GM21390 (cell line): ENCODE data around the gene LEMD1.
"Not testable (repeated sequence)": the region's sequence is repeated elsewhere in the genome, so short reads cannot be mapped to it uniquely, and the experiment has no call there.

Experiments used
- ATAC-seq: cut with Tn5 transposase; IDR thresholded peaks from one replicate; pipeline ENCODE4 v1.9.1; 2021; ENCODE audit not compliant: unreplicated experiment

Gene LEMD1

DNA sequence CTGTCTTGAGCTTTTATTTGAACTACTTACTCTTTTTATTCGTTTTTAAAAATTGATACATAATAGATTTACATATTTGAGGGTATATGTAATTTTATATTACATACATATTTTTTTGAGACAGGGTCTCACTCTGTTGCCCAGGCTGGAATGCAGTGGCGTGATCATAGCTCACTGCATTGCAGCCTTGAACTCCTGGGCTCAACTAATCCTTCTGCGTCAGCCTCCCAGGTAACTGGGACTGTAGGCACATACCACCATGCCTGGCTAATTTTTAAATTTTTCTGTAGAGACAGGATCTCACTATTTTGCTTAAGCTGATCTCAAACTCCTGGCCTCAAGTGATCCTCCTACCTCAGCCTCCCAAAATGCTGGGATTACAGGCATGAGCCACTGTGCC is 38.9 kb downstream of the LEMD1 start:
- not testable (repeated sequence) for ATAC-seq

DNA sequence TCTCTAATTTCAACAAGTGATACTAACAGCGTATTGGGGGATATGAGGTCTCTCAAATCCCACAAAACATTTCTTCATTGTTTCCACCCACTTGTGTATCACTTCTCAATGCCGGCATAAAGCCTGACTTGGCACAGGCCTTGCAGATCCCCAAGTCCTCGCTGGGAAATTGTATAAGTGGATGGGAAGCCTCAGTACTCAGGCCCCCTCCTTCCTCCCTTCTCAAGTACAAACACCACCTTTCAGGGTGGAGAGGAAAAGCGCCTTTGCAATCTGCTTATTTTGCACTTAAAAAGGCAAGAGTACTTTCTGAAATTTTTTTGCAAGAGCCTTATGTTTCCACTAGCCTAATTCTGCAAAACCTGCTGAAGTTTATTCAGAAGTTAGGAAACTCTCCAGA is 39.3 kb downstream of the LEMD1 start:
- no peak for ATAC-seq

DNA sequence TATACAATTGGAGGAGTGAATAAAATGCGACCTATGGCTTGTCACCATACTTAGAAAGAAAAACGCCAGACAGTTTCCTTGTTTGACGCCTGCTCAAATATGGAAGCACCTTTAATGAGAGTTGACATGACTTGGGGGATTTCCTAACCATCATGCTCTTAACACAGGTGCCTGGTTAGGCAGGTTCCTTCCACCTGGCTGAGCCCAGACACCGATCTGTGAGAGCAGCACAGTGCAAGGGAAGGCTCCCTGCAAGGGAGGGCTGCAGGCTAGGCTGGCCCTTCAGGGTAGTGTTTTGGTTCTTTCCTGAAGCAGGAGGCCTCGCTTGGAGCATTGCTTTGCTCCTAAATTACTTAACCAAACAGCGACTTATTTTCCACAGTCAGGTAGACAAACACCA is 40.6 kb downstream of the LEMD1 start:
- ATAC-seq, result no peak

DNA sequence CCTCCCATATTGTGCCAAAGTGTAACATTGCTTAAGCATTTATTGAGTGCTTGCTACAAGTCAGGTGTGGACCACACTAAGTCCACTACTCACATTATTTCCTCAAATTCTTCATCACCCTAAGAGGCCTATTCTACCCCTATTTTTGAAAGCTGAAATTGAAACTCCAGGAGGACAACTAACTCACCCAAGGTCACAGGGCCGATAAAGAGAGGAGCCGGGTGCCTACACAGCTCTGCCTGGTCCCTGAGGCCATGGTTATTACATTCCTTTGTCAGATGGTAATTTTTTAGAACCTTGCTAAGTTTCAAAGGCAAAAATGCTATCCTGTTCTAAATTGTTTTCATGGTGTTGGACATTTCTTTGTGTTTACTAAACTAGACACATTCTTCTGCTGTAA is 41.0 kb downstream of the LEMD1 start:
- ATAC-seq, result no peak

DNA sequence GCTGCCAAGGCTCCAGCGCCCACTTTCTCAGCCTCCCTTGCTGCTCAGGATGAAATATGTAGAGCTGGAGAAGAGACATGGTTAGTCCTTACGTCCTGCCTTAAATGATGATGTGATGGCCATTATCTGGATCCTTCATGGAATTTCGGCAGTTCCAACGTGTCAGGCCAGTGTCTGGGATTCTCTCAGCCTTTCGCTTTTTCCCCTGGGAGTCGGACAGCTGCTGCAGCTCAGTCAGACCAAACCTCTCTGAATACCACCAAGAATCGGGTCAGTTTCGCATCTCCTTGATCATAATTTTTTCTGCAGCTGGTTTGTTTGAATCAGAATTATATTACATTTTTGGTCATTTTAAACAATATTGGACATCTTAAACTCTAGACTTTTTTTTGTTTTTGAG is 42.8 kb downstream of the LEMD1 start:
- no peak for ATAC-seq

DNA sequence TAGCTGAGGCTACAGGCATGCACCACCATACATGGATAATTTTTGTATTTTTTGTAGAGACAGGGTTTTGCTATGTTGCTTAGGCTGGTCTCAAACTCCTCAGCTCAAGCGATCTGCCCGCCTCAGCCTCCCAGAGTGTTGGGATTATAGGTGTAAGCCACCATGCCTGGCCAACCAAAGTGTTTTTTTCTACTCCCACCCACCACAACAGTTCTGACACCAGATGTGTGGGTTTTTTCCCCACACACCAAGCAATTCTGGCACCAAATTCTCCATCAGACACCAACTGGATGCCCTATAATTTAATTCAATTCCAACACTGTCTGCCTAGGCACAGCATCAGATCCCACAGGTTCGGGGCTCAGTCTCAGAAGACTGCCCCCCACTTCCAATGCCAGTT is 44.5 kb downstream of the LEMD1 start:
- ATAC-seq, result no peak

DNA sequence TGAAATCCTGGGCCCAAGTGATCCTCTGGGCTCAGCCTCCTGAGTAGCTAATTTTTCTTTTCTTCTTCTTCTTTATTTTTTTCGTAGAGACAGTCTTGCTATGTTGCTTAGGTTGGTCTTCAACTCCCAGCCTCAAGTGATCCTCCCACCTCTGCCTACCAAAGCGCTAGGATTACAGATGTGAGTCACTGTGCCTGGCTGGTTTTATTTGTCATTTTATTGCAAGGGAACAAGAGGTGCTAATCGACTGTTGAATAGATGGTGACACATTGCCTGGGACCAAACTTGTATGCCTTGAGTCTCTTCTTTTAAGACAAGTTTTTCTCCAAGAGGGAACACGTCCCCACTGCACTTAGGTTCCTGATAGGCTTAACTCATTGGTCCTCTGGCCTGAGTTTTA is 45.1 kb downstream of the LEMD1 start:
- ATAC-seq, result no peak

DNA sequence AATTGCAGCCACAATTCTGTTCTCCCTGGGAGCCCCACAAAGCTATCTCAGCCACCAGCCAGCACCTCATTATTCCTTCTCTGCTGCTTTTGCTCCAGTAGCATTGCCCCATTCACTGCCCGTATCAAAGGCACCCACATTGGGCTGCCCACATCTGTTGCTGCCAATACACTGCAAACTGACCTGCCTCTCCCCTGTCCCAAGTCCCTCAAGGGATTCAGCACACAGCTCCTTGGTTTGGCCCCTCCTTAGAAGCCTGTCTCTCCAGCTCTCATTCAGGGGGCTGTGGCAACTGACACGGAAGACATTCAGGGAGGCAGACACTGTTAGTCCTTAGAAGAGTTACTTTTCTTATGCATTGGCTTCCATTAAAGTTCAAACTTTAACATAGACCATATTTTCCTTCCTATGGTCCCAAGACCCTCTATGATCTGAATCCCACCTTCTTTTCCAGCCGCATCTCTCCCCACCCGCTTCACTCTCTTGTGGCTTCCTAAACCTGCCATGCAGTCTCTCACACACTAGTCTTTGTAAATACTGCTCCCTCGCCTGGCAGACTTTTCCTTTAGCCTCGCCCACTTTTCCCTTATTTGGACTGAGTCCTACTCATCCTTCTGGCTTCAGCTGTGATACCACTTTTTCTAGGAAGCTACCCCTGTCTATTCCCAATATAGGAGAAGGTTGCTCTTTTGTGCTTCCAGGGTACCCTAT is 45.9 kb downstream of the LEMD1 start:
- ATAC-seq, result no peak

DNA sequence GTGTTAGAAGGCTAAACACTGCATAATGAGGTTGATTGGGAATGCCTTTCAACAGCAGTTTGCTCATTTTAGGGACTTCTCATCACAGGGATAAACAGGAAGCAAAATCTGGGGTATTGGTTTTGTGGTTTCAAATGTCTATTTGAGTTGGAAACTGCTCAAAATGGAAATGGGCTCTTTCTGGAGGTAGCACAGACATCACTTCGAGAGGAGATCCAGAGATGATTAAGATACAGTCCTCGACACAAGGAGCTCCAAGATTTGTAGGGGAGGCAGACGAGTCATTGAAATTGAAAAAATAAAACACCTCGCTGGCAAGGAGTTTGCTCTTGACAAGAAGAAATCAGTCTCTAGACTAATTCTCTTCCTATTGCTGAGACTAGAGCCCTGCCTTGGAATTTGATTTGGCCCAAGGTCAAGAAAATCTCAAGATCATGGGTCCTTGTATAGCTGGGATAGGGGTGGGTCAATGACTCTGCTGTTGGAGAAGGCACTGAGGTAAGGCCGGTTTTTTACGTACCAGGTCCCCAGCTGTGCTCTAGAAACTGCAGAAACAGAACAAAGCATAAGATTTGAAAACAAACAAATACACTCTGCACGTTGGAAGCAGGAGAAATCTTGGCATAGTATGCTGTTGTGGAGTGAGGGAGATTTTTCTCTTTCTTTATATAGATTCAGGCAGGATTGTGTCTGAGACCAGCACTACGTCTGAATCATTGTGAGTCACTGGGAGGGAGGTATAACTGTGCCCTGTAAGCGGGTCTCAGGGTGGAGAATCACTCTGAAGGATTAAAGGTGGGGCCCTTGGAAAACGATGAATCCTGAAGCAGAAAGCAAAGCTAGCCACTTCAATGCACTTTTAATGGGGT is 47.4 kb downstream of the LEMD1 start:
- ATAC-seq, result no peak

DNA sequence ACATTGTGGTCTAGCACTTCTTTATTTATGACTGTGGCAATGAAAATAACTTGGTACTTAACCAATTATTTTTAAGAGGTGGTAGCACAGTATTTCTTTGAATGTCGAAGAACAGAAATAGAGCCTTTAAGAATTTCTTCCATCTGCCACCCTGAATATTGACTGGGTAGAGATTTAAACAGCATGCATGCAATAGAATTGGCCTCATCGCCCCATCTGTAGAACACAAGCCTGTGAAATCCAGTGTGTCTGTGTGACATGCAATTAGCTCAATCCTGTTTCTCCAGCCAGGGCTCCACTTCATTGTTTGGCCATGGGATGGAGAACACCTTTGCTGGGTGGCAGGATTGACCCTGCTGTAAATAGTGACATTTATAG is 48.1 kb downstream of the LEMD1 start:
- no peak for ATAC-seq

DNA sequence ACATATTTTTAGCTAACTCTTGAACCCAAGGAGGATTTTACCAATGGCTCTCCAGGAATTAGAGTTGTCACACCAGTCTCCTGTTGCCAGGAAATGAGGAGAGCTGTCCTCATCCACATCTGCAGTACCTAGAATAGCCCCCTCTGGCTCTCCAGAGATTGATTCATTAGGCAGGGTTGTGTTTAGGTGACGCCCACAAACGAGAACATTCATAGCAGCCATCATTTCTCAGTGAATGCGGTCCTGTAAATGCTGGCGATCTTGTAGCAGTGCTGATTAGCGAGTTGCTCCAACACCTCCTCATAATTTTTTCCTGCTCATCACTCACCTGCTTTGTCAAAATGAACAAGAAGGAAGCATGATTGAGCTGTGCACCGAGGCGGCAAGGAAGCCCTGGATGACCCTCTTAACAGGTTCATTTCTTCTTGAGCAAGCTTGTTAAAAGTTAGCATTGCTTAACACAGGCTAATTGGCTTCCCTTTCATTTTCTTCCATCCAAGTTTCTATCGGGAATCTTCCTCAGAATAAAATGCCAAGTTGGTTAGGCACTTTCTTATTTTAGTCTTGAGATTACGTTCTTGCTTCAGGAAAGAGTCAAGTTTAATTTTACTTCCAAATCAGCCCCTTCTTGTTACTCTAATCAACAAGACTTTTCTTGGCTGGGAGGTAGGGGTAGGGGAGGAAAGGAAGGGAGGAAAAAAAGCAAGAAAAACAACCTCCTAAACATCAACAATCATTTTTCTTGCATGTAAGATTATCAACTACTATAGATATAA is 48.6 kb downstream of the LEMD1 start:
- ATAC-seq, result no peak

DNA sequence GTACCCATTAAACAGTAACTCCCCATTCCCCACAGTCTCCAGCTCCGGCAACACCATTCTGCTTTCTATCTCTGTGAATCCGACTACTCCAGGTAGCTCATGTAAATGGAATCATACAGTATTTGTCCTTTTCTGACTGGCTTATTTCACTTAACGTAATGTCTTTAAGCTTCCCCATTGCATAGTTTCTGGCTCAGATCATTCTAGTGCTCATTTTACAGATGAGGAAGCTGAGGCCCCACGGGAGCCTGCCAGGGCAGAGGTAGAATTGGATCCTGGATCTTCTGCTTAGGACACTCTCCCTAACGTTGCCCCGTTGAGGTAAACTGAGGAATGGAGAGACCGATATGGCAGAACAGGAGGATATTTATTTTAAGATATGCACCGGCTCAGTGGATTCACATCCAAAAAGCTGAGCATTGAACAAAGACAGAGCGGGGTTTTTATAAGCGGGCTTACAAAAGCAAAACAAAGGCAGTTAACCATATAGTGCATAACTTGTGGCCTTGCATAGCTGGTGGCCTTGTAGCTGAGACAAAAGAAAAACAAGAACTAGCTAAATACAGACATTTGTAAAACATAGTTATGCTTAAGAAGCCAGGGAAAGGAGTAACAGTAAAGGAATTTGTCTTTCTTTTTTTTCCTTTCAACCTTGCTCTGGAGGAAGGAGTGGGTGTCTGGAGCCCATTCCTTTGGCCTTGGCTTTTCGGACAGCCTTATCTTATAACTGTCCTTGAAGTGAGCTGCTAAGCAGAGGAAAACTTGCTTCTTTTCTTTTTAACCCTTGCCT is 49.8 kb downstream of the LEMD1 start:
- ATAC-seq, result no peak

DNA sequence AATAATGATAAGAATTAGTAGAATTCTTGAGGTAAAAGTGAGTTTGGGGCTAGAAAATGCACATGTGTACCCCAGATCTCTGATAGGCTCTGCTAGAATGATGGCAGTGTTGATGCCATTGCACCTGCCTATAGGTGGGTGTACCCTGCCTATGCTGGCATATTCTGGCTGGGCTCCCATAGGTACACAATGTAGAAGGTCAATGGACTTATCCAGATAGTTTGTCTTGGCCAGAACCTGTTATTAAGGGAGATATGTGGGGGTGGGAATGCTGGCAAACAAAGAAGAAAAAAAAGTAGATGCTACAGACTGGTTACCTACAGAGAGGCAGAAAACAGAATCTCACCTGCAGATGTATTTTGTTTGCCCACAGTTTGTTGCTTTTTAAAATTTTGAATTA is 51.1 kb downstream of the LEMD1 start:
- ATAC-seq, result no peak

DNA sequence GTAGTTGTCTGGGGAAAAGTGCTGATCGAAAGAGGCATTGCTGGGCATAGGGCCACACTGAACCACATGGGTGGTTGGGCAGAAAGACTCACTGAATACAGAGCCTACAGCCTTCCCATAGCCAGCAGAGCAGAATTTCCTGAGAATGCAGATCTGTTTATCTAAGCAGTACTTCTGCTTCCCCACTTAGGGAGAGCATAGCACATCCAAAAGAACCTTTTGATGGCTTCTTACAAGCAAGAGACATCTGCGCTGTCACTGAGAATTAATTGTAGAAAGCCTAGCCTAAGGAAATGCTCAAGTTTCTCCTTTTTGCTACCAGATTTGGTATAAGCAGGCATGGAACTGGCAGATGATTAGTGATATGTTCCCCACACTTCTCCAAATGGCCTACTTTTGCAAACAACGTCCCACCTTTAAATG is 52.1 kb downstream of the LEMD1 start:
- no peak for ATAC-seq

DNA sequence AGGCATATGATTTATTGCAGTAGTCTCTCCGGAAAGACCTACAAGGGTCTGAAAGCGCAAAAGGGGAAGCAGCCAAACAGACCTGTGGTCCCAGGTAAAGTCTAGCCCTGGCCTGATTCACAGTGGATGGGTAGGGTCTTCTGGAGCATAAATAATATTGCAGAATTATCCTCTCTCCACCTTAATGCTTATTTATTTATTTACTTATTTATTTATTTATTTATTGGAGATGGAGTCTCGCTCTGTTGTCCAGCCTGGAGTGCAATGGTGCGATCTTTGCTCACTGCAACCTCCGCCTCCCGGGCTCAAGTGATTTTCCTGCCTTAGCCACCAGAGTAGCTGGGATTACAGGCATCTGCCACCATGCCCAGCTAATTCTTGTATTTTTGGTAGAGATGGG is 53.4 kb downstream of the LEMD1 start:
- ATAC-seq, result no peak

DNA sequence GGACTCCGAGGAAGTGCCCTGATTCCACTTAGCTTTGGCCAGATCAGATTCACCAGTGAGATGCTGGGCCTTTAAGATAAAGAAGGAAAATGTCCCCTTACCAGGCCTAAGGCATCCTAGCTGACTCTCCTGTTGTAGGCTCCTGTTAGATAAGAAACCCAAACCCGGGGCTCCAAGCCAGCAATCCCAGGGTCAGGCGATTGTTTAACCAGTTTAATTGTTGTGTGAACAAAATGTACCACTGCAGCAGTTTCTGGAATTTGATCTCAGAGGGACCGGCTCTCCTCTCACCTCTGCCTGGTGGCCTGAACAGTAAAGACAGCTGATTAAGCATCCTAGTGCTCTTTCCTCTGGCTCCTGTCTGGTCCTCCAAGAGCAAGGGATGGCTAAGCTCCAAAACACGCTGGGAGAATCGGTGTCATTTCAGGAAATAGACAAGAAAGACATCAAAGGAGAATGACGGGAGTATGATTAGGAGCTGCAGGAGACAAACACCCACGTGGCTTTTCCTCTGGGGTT is 55.9 kb downstream of the LEMD1 start:
- ATAC-seq, result no peak

DNA sequence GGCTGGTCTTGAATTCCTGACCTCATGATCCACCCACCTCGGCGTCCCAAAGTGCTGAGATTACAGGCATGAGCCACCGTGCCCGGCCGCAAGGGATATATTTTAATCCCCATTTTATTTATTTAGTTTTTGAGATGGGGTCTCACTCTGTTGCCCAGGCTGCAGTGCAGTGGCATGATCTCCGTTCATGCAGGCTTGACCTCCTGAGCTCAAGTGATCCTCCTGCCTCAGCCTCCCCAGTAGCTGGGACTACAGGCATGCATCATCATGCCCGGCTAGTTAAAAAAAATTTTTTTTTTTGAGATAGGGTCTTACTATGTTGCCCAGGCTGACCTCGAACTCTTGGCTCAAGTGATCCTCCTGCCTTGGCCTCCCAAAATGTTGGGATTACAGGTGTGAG is 56.8 kb downstream of the LEMD1 start:
- ATAC-seq, result not testable (repeated sequence)

DNA sequence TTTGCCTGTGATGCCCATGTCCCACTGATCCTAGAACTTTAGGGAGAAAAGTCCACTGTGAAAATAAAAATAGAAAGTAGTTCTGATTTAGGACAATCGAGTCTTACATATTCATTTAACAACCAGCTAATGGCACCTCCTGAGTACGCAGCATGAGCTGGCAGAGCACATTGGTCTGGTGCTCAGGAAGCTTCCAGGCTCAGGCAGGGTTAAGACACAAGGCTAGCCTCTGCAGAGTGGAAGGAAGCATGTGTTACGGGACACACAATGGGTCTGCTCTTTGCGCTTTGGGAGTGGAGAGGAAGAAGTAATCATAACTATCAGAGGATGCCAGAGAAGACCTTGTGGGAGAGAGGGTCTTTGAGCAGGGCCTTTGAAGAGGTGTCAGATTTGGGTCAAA is 61.0 kb downstream of the LEMD1 start:
- no peak for ATAC-seq

DNA sequence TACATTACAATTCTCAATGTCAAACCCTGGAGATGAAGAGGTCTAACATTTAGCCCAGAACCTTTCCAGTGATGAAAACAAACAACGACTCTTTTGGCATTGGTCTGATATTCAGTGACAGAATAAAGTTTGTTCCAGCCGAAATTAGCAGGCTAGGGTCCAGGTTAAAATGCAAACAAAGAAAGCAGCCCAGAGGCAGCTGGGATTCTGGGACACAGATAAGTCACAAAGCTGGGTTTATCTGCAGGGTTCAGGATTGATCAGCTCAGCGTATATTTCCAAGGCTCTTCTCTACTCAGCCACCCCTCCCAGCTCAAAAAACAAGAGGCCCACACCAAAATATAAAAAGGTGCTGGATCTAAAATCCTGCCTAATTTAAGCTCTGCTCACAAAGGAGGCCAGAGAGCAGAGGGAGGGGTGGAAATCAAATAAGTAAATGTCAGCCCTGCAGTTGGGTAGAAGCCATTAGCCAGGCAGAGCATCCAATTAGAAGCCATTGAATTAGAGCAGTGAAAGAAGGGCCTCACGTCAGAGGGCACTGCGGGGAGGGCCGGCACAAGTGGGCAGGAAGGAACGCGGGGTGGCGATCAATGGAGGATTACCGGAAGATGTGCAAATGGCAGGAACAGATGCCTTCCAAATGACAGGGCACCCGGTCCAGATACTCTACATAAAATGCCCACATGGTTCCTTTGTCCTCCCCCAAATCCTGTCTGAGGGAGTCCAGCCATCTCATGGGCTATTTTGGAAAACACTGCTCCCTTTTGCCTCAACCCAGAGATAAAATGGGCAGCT is 61.9 kb downstream of the LEMD1 start:
- ATAC-seq, result no peak

DNA sequence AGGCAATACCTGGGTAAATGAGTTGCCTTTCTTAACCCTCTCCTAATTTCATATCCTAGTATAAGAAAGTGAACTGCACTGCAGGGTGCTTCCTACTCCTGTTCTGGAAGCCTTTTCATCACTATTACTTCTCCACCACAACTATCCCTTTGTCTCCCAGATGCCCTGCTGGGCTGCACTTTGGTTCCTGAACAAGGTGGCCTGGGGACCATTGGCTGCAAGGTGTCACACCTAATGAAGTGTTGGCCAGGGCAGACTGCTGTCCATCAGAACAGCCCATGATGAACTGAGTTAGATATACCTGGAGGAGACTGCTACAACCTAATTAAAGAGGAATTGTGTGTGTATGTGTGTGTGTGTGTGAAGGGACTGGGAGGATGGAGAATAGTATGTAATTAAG is 63.3 kb downstream of the LEMD1 start:
- no peak for ATAC-seq
